ENCODE measurements around the gene MT3. TPM values are rescaled to one million over a fixed set of nuclear protein-coding genes. Genes with fewer than 3 reads are reported as not detected.
"Not testable (repeated sequence)": the region's sequence is repeated elsewhere in the genome, so short reads cannot be mapped to it uniquely, and the experiment has no call there.

Gene MT3
- total RNA-seq, 1 experiment from 2014 or later, result not detected

DNA sequence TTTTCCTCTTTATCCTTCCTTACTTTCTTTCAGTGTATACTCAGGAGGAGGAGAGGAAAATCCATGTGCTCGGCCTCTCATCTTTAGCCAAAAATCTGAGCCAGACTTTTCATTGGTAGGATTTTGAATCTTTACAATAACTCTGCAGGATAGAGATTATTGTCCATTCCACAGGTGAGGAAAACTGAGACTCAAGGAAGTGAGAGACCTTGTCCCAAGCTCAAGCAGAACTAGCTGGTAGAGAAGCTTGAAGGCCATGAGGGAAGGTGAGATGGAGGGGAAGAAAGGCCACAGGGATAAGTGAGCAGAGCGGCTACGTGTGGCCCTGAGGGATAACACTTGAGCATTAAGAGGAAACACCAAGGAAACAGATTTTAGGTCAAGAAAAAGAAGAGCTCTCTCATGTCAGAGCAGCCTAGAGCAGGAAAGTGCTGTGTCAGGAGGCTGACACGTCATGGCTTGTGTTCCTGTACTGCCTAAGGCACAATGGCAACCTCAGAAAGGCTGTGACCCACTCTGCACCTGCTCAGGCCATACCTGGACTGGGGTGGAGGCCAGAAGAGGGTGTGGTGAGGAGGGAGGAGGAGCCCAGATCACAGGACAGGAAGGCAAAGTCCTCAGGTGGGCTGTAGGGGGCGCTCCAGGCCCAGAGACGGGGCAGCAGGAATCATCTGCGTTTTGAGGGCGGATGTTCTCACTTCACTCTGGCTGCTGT, 12.6 kb upstream of the MT3 start:
- CTCF ChIA-PET, result interaction anchor here (0.5 to 2.9 kb wide), 49 partner anchors 10 to 490 kb away, joined by 3 to 51 read pairs (median 4); partner anchors contain the start of gene MT4
- no TSS peak for BruUV-seq (replicated peaks)
- Mint-ChIP-seq H3K4me3 (ENCODE audit: unreplicated experiment) (no peak overlapping the region), H3K27ac (ENCODE audit: low read depth, unreplicated experiment) (peak overlapping the region; percentile 17), H3K9me3 (ENCODE audit: unreplicated experiment) (no peaks in the 10 kb centered on the region), H3K36me3 (ENCODE audit: insufficient read depth, unreplicated experiment) (no peaks in the 10 kb centered on the region), H3K4me1 (ENCODE audit: insufficient read depth, unreplicated experiment) (peaks cover 10% of the 10 kb centered on the region), H3K27me3 (ENCODE audit: insufficient read depth, unreplicated experiment) (no peaks in the 10 kb centered on the region)
- DNase-seq (ENCODE audit: unreplicated experiment), result peak; percentile 92
- TF ChIP-seq, protein P1, sequence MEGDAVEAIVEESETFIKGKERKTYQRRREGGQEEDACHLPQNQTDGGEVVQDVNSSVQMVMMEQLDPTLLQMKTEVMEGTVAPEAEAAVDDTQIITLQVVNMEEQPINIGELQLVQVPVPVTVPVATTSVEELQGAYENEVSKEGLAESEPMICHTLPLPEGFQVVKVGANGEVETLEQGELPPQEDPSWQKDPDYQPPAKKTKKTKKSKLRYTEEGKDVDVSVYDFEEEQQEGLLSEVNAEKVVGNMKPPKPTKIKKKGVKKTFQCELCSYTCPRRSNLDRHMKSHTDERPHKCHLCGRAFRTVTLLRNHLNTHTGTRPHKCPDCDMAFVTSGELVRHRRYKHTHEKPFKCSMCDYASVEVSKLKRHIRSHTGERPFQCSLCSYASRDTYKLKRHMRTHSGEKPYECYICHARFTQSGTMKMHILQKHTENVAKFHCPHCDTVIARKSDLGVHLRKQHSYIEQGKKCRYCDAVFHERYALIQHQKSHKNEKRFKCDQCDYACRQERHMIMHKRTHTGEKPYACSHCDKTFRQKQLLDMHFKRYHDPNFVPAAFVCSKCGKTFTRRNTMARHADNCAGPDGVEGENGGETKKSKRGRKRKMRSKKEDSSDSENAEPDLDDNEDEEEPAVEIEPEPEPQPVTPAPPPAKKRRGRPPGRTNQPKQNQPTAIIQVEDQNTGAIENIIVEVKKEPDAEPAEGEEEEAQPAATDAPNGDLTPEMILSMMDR (IDR thresholded peaks at IDR 0.05; ENCODE audit: unreplicated experiment), result peak; percentile 92
- POLR2A ChIA-PET, result interaction anchor here (0.6 to 2.3 kb wide), 21 partner anchors 13 to 912 kb away, joined by 3 to 13 read pairs (median 4); partner anchors contain the start of genes MT1E, MT1X, MT2A and NUP93
- intact Hi-C loops (cut with micrococcal nuclease), result loop anchor here (1.0 kb wide), 4 partner anchors 24 to 213 kb away; no protein-coding TSS in a partner anchor

DNA sequence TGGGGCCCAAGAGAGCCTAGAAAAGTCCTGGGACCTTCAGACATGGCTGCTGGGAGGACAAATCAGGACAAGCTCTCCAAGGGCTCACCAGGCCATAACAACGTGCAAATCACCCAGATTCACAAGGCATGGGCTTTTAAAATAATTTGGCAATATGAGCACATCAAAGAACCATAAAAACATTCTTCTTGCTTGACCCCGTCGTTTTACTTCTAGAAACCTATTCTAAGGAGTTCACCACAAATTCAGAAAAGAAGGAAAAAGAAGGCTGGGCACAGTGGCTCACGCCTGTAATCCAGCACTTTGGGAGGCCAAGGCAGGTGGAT, 12.1 kb upstream of the MT3 start:
- ChIA-PET CTCF (interaction anchor here (0.6 to 2.9 kb wide), 30 partner anchors 10 to 221 kb away, joined by 3 to 51 read pairs (median 4); partner anchors contain the start of gene MT4), POLR2A (interaction anchor here (0.6 to 2.3 kb wide), 16 partner anchors 19 to 409 kb away, joined by 3 to 13 read pairs (median 4); partner anchors contain the start of genes MT1E, MT1X and MT2A)
- H3K27me3 Mint-ChIP-seq (ENCODE audit: insufficient read depth, unreplicated experiment), result no peaks in the 10 kb centered on the region
- H3K9me3 Mint-ChIP-seq (ENCODE audit: unreplicated experiment), result no peaks in the 10 kb centered on the region
- H3K36me3 Mint-ChIP-seq (ENCODE audit: insufficient read depth, unreplicated experiment), result no peaks in the 10 kb centered on the region
- no peak for DNase-seq (ENCODE audit: unreplicated experiment)
- intact Hi-C loops (cut with micrococcal nuclease), result loop anchor here (1.0 kb wide), 4 partner anchors 23 to 212 kb away; no protein-coding TSS in a partner anchor
- TF ChIP-seq, protein P1 (IDR thresholded peaks at IDR 0.05; ENCODE audit: unreplicated experiment), result no peak
- no TSS peak for BruUV-seq (replicated peaks)
- peaks cover 10% of the 10 kb centered on the region for H3K4me1 Mint-ChIP-seq (ENCODE audit: insufficient read depth, unreplicated experiment)
- H3K27ac Mint-ChIP-seq (ENCODE audit: low read depth, unreplicated experiment), result no peak overlapping the region
- H3K4me3 Mint-ChIP-seq (ENCODE audit: unreplicated experiment), result no peak overlapping the region

DNA sequence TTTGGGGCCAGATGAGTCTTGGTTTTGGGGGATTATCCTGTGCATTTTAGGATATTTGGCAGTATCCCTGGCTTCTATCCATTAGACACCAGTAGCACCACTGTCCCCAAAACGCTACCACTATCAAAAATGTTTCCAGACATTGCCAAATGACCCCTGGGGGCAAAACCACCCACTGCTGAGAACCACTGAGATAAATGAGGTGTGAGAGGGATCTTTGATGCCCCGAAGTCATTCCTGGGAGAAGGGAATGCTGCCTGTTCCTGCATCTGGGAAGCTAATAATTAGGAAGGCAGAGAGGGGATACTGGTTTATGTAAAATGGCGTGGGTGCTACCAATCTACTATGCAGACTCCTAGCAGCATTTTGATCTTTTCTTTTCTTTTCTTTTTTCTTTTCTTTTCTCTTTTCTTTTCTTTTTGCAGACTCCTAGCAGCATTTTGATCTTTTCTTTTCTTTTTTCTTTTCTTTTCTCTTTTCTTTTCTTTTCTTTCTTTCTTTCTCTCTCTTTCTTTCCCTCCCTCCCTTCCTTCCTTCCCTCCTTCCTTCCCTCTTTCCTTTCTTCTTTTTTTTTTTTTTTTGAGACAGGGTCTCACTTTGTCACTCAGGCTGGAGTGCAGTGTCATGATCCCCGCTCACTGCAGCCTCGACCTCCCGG, 8.8 kb upstream of the MT3 start:
- H3K27ac Mint-ChIP-seq (ENCODE audit: low read depth, unreplicated experiment), result no peak overlapping the region
- DNase-seq (ENCODE audit: unreplicated experiment), result no peak
- no TSS peak for BruUV-seq (replicated peaks)
- no peaks in the 10 kb centered on the region for H3K9me3 Mint-ChIP-seq (ENCODE audit: unreplicated experiment)
- no peaks in the 10 kb centered on the region for H3K36me3 Mint-ChIP-seq (ENCODE audit: insufficient read depth, unreplicated experiment)
- no peak overlapping the region for H3K4me3 Mint-ChIP-seq (ENCODE audit: unreplicated experiment)
- TF ChIP-seq, protein P1 (IDR thresholded peaks at IDR 0.05; ENCODE audit: unreplicated experiment), result no peak
- ChIA-PET POLR2A (interaction anchor here (1.0 kb wide), 1 partner anchor 66 kb away, joined by 3 read pairs; no protein-coding TSS in a partner anchor), CTCF (interaction anchor here (0.6 to 1.2 kb wide), 5 partner anchors 7 to 121 kb away, joined by 3 to 4 read pairs (median 4); no protein-coding TSS in a partner anchor)
- peaks cover 10% of the 10 kb centered on the region for H3K4me1 Mint-ChIP-seq (ENCODE audit: insufficient read depth, unreplicated experiment)
- no peaks in the 10 kb centered on the region for H3K27me3 Mint-ChIP-seq (ENCODE audit: insufficient read depth, unreplicated experiment)
- intact Hi-C loops (cut with micrococcal nuclease), result no loop called here

DNA sequence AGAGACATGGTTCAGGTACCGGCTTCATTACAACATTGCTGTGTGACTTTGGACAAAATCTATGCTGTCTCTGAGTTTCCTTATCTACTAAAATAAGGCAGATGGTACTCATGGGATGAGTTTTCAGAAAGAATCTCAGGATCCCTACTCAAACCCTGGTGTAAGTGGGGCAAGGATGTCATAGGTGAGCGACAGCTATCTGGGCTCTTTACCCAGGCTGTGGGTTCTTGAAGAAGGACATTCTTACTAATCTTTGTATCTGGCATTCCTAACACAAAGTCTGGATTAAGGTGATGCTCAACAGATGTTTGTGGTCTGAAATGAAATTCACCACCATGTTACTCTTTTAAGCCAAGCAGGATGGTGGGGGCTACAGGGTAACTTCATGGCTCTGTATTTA, 6.4 kb upstream of the MT3 start:
- H3K9me3 Mint-ChIP-seq (ENCODE audit: unreplicated experiment); H3K27ac Mint-ChIP-seq (ENCODE audit: low read depth, unreplicated experiment); DNase-seq (ENCODE audit: unreplicated experiment); H3K4me1 Mint-ChIP-seq (ENCODE audit: insufficient read depth, unreplicated experiment); BruUV-seq (replicated peaks); intact Hi-C loops (cut with micrococcal nuclease); H3K36me3 Mint-ChIP-seq (ENCODE audit: insufficient read depth, unreplicated experiment); H3K27me3 Mint-ChIP-seq (ENCODE audit: insufficient read depth, unreplicated experiment); H3K4me3 Mint-ChIP-seq (ENCODE audit: unreplicated experiment): not testable (repeated sequence)
- CTCF ChIA-PET, result interaction anchor here (0.6 to 1.5 kb wide), 3 partner anchors 14 to 215 kb away, joined by 3 to 6 read pairs (median 3); no protein-coding TSS in a partner anchor
- POLR2A ChIA-PET, result interaction anchor here (0.6 to 1.2 kb wide), 3 partner anchors 27 to 111 kb away, joined by 3 to 5 read pairs (median 4); no protein-coding TSS in a partner anchor
